Osteocyte (in vitro differentiated cells): ENCODE data around the gene KAZN. TPM values are rescaled to one million over a fixed set of nuclear protein-coding genes. Genes with fewer than 3 reads are reported as not detected.

ENCODE experiments used
- DNase-seq: peaks from one replicate; pipeline ENCODE4 v3.0.0; 2021; ENCODE audit warnings: mixed read lengths; ENCODE audit not compliant: unreplicated experiment; ENCODE audit errors: extremely low spot score
- H3K27ac Mint-ChIP-seq: one replicate; pipeline ENCODE4 v1.8.0; 2021; ENCODE audit warnings: mild to moderate bottlenecking, mixed read lengths; ENCODE audit not compliant: unreplicated experiment
- H3K27me3 Mint-ChIP-seq: one replicate; pipeline ENCODE4 v1.8.0; 2021; ENCODE audit warnings: mixed read lengths; ENCODE audit not compliant: unreplicated experiment
- H3K36me3 Mint-ChIP-seq: one replicate; pipeline ENCODE4 v1.8.0; 2021; ENCODE audit warnings: mixed read lengths; ENCODE audit not compliant: unreplicated experiment
- H3K4me1 Mint-ChIP-seq: one replicate; pipeline ENCODE4 v1.8.0; 2021; ENCODE audit warnings: mixed read lengths; ENCODE audit not compliant: unreplicated experiment
- H3K4me3 Mint-ChIP-seq: one replicate; pipeline ENCODE4 v1.8.0; 2021; ENCODE audit warnings: mild to moderate bottlenecking, moderate library complexity, mixed read lengths; ENCODE audit not compliant: unreplicated experiment
- H3K9me3 Mint-ChIP-seq: one replicate; pipeline ENCODE4 v1.8.0; 2021; ENCODE audit warnings: mixed read lengths; ENCODE audit not compliant: unreplicated experiment
- CTCF ChIP-seq: fragments of 200-600 bp; sonication (generic); IDR thresholded peaks from 2 replicates; pipeline ENCODE4 v1.5.0; 2021; ENCODE audit warnings: antibody characterized with exemption, mild to moderate bottlenecking, moderate library complexity
- total RNA-seq: library from RNA; stranded (reverse); gene quantifications from 2 replicates; pipeline ENCODE4 v1.2.1, GENCODE V29; 2021

The KAZN gene
- total RNA-seq, 1 donor from 2014 or later: 47.1 TPM

- no peak for TF ChIP-seq CTCF
- no peak overlapping the region for H3K27ac Mint-ChIP-seq
- peaks cover 12% of the 10 kb centered on the region for H3K4me1 Mint-ChIP-seq
- no peaks in the 10 kb centered on the region for H3K36me3 Mint-ChIP-seq
- H3K27me3 Mint-ChIP-seq: no peaks in the 10 kb centered on the region
- no peak overlapping the region for H3K4me3 Mint-ChIP-seq
- no peaks in the 10 kb centered on the region for H3K9me3 Mint-ChIP-seq
- DNase-seq: no peak
Measured at GRCh38 chr1:15157524-15158399, 559.3 kb downstream of the KAZN start.

GRCh38 chr1:15158506-15159165 lies 560.2 kb downstream of the KAZN start:
- peaks cover 12% of the 10 kb centered on the region for H3K4me1 Mint-ChIP-seq
- H3K4me3 Mint-ChIP-seq: no peak overlapping the region
- no peak for TF ChIP-seq CTCF
- no peaks in the 10 kb centered on the region for H3K27me3 Mint-ChIP-seq
- no peak overlapping the region for H3K27ac Mint-ChIP-seq
- no peaks in the 10 kb centered on the region for H3K36me3 Mint-ChIP-seq
- no peaks in the 10 kb centered on the region for H3K9me3 Mint-ChIP-seq
- no peak for DNase-seq

GRCh38 chr1:15159166-15159555 lies 560.7 kb downstream of the KAZN start:
- no peak overlapping the region for H3K4me3 Mint-ChIP-seq
- no peak for TF ChIP-seq CTCF
- DNase-seq: no peak
- H3K36me3 Mint-ChIP-seq: no peaks in the 10 kb centered on the region
- no peaks in the 10 kb centered on the region for H3K27me3 Mint-ChIP-seq
- H3K27ac Mint-ChIP-seq: no peak overlapping the region
- no peaks in the 10 kb centered on the region for H3K9me3 Mint-ChIP-seq
- peaks cover 11% of the 10 kb centered on the region for H3K4me1 Mint-ChIP-seq

- no peak for TF ChIP-seq CTCF
- no peak for DNase-seq
- H3K36me3 Mint-ChIP-seq: no peaks in the 10 kb centered on the region
- H3K9me3 Mint-ChIP-seq: no peaks in the 10 kb centered on the region
- no peak overlapping the region for H3K27ac Mint-ChIP-seq
- H3K4me1 Mint-ChIP-seq: peaks cover 7% of the 10 kb centered on the region
- no peaks in the 10 kb centered on the region for H3K27me3 Mint-ChIP-seq
- H3K4me3 Mint-ChIP-seq: no peak overlapping the region
Measured at GRCh38 chr1:15160626-15161025, 562.1 kb downstream of the KAZN start.

GRCh38 chr1:15167386-15167785 lies 568.9 kb downstream of the KAZN start:
- DNase-seq: no peak
- Mint-ChIP-seq H3K27me3 (no peaks in the 10 kb centered on the region), H3K4me1 (peaks cover 7% of the 10 kb centered on the region), H3K4me3 (no peak overlapping the region), H3K27ac (no peak overlapping the region), H3K36me3 (no peaks in the 10 kb centered on the region), H3K9me3 (no peaks in the 10 kb centered on the region)
- no peak for TF ChIP-seq CTCF
